HCT116 (cell line): ENCODE data around the gene CEP20. TPM values are rescaled to one million over a fixed set of nuclear protein-coding genes. Genes with fewer than 3 reads are reported as not detected.

Experiments
- ATAC-seq: fragments of 200-7000 bp; cut with Tn5 transposase; 2 replicates; pipeline ENCODE4 v1.9.1; 2020; ENCODE audit warnings: mild to moderate bottlenecking, moderate library complexity
- BruUV-seq: library from RNA; stranded (reverse); fragments of 400-500 nt; replicated peaks from 2 replicates; lab custom pipeline; 2021; lab: Mats Ljungman, UMichigan
- CTCF ChIA-PET: fragments of 300-600 bp; sonication (Branson Sonifier 250); formaldehyde crosslinking; loops from one replicate; lab custom pipeline; 2021; ENCODE audit warnings: antibody characterized with exemption; lab: Charles Lee
- POLR2A ChIA-PET: fragments of 300-600, 350-600 bp; sonication (Branson Sonifier 250); formaldehyde crosslinking; loops from one replicate; lab custom pipeline; 2021; ENCODE audit warnings: antibody characterized with exemption; lab: Charles Lee
- RAD21 ChIA-PET, 2 experiments: fragments of 300-600 bp; sonication (Branson Sonifier 250); formaldehyde crosslinking; loops; one replicate each; lab custom pipeline; 2023; ENCODE audit warnings: low total read pairs in 2 of 2; ENCODE audit not compliant: uncharacterized antibody in 2 of 2, unreplicated experiment in 2 of 2, low non-redundant PET in 1 of 2; lab: Charles Lee
- DNase-seq: peaks from one replicate; pipeline ENCODE4 v3.0.0-alpha.2; 2010; ENCODE audit warnings: low read depth, low spot score
- H2AFZ ChIP-seq: fragments of 200-600 bp; shearing (Covaris generic), sonication (generic); 2 replicates; pipeline ENCODE4 v1.6.1; 2017; ENCODE audit warnings: low read depth, mixed run types, mixed read lengths, antibody characterized with exemption, low read length; ENCODE audit not compliant: poor library complexity, severe bottlenecking
- H3K27ac ChIP-seq: 2 replicates; pipeline ENCODE4 v1.5.1; 2012; ENCODE audit warnings: low read depth, low read length
- H3K27me3 ChIP-seq: fragments of 200-600 bp; sonication (generic); 2 replicates; pipeline ENCODE4 v1.6.1; 2016; ENCODE audit warnings: mixed run types, low read length, mixed read lengths; ENCODE audit not compliant: insufficient read depth
- H3K36me3 ChIP-seq, 2 experiments: fragments of 200-500 bp in 1 of 2; fragments of 200-600 bp in 1 of 2; sonication (Bioruptor generic) in 1 of 2; sonication (generic) in 1 of 2; 2 replicates each; pipeline versions ENCODE4 v1.5.1 to v1.6.1; 2014 to 2016; ENCODE audit warnings: low read length in 2 of 2, inconsistent platforms in 1 of 2, mixed read lengths in 1 of 2, mixed run types in 1 of 2; ENCODE audit not compliant: insufficient read depth in 2 of 2, control insufficient read depth in 1 of 2
- H3K4me1 ChIP-seq, 2 experiments: fragments of 200-600 bp in 1 of 2; sonication (generic) in 1 of 2; 2 replicates each; pipeline versions ENCODE4 v1.5.1 to v1.6.1; 2012 to 2017; ENCODE audit warnings: low read length in 2 of 2, inconsistent platforms in 1 of 2, mild to moderate bottlenecking in 1 of 2, mixed read lengths in 1 of 2, mixed run types in 1 of 2, moderate library complexity in 1 of 2; ENCODE audit not compliant: insufficient read depth in 2 of 2, control insufficient read depth in 1 of 2
- H3K4me2 ChIP-seq: fragments of 200-600 bp; sonication (generic); 2 replicates; pipeline ENCODE4 v1.6.1; 2017; ENCODE audit warnings: mixed run types, low read length, mixed read lengths
- H3K4me3 ChIP-seq, 2 experiments: fragments of 200-600 bp in 1 of 2; sonication (generic) in 1 of 2; replicated peaks in 1 of 2; 2 replicates each; pipeline ENCODE4 v1.5.1; 2011 to 2016; ENCODE audit warnings: low read length in 2 of 2, control low read depth in 1 of 2, low read depth in 1 of 2, mild to moderate bottlenecking in 1 of 2, mixed read lengths in 1 of 2, mixed run types in 1 of 2
- H3K79me2 ChIP-seq: fragments of 200-600 bp; sonication (generic); 2 replicates; pipeline ENCODE4 v1.6.1; 2017; ENCODE audit warnings: mild to moderate bottlenecking, mixed run types, low read length, moderate library complexity, mixed read lengths; ENCODE audit not compliant: insufficient read depth
- H3K9ac ChIP-seq: fragments of 200-600 bp; sonication (generic); 2 replicates; pipeline ENCODE4 v1.6.1; 2016; ENCODE audit warnings: low read length, mixed read lengths
- H3K9me2 ChIP-seq: fragments of 200-600 bp; sonication (generic), shearing (Covaris generic); 2 replicates; pipeline ENCODE4 v1.6.1; 2017; ENCODE audit warnings: mixed run types, mild to moderate bottlenecking, moderate library complexity; ENCODE audit not compliant: insufficient read depth
- H3K9me3 ChIP-seq, 2 experiments: fragments of 200-500 bp in 1 of 2; fragments of 200-600 bp in 1 of 2; sonication (Bioruptor generic) in 1 of 2; sonication (generic) in 1 of 2; 2 replicates each; pipeline ENCODE4 v1.6.1; 2014 to 2017; ENCODE audit warnings: low read length in 2 of 2, mixed read lengths in 2 of 2, inconsistent platforms in 1 of 2, low read depth in 1 of 2, mild to moderate bottlenecking in 1 of 2, mixed run types in 1 of 2, moderate library complexity in 1 of 2; ENCODE audit not compliant: control insufficient read depth in 1 of 2, insufficient read depth in 1 of 2
- H4K20me1 ChIP-seq: fragments of 200-600 bp; sonication (generic), shearing (Covaris generic); 2 replicates; pipeline ENCODE4 v1.6.1; 2017; ENCODE audit warnings: mixed run types, mild to moderate bottlenecking, moderate library complexity; ENCODE audit not compliant: insufficient read depth
- EGR1 ChIP-seq: IDR thresholded peaks from 2 replicates; pipeline ENCODE4 v1.6.1; 2012; ENCODE audit warnings: low read depth
- EZH2phosphoT487 ChIP-seq: fragments of 200-600 bp; IDR thresholded peaks from 2 replicates; pipeline ENCODE4 v1.6.1; 2018; ENCODE audit warnings: antibody characterized with exemption, borderline replicate concordance
- FOSL1 ChIP-seq: IDR thresholded peaks from 2 replicates; pipeline ENCODE4 v1.6.1; 2012; ENCODE audit warnings: low read depth
- POLR2AphosphoS5 ChIP-seq: IDR thresholded peaks from 2 replicates; pipeline ENCODE4 v1.6.1; 2011; ENCODE audit warnings: mild to moderate bottlenecking, low read depth, low read length, moderate library complexity
- RAD21 ChIP-seq: IDR thresholded peaks from 2 replicates; pipeline ENCODE4 v1.6.1; 2012; ENCODE audit warnings: low read depth, mild to moderate bottlenecking
- SP1 ChIP-seq: IDR thresholded peaks from 2 replicates; pipeline ENCODE4 v1.6.1; 2012; ENCODE audit warnings: low read depth
- YY1 ChIP-seq: IDR thresholded peaks from 2 replicates; pipeline ENCODE4 v1.6.1; 2011; ENCODE audit warnings: low read length, low read depth, moderate library complexity, mild to moderate bottlenecking; ENCODE audit not compliant: insufficient replicate concordance; ENCODE audit errors: extremely low read depth
- ZFX ChIP-seq: fragments of 450-650 bp; IDR thresholded peaks from 2 replicates; pipeline ENCODE4 v1.6.1; 2017
- intact Hi-C: fragments of 100-400 bp; cut with micrococcal nuclease; formaldehyde crosslinking; loops from 2 replicates; pipeline ENCODE4 v1.10.0; 2022
- total RNA-seq: library from RNA; stranded (reverse); gene quantifications from one replicate; pipeline ENCODE4 v1.2.1, GENCODE V29; 2021; ENCODE audit not compliant: unreplicated experiment
- TF ChIP-seq, protein P1 (sequence below): IDR thresholded peaks from 2 replicates; pipeline ENCODE4 v1.6.1; 2011; ENCODE audit warnings: mild to moderate bottlenecking, low read length, moderate library complexity; ENCODE audit not compliant: insufficient replicate concordance; ENCODE audit errors: extremely low read depth
- TF ChIP-seq, protein P2 (sequence below): IDR thresholded peaks from 2 replicates; pipeline ENCODE4 v1.6.1; 2012; ENCODE audit warnings: low read depth

Gene CEP20
- total RNA-seq, 1 experiment from 2014 or later = 67.7 TPM

DNA sequence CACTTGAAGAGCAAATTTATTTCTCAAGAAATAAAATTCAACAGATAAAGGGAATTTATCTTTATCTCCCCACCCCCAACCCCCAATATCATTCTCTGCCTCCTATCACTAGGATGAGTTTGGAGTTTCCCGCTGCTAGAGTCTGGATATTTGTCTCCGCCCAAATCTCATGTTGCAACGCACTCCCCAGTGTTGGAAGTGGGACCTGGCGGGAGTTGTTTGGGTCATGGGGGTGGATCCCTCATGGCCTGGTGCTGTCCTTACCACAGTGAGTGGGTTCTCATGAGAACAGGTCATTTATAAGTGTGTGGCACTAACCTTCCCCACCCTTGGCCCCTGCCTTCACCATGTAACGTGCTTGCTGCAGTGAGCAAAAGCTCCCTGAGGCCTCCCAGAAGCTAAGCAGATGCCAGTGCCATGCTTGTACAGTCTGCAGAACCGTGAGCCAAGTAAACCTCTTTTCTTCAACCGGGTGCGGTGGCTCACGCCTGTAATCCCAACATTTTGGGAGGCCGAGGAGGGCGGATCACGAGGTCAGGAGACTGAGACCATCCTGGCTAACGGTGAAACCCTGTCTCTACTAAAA lies 6.5 kb downstream of the CEP20 start (continued):
- TF ChIP-seq EZH2phosphoT487 = no peak
- TF ChIP-seq RAD21 = no peak

DNA sequence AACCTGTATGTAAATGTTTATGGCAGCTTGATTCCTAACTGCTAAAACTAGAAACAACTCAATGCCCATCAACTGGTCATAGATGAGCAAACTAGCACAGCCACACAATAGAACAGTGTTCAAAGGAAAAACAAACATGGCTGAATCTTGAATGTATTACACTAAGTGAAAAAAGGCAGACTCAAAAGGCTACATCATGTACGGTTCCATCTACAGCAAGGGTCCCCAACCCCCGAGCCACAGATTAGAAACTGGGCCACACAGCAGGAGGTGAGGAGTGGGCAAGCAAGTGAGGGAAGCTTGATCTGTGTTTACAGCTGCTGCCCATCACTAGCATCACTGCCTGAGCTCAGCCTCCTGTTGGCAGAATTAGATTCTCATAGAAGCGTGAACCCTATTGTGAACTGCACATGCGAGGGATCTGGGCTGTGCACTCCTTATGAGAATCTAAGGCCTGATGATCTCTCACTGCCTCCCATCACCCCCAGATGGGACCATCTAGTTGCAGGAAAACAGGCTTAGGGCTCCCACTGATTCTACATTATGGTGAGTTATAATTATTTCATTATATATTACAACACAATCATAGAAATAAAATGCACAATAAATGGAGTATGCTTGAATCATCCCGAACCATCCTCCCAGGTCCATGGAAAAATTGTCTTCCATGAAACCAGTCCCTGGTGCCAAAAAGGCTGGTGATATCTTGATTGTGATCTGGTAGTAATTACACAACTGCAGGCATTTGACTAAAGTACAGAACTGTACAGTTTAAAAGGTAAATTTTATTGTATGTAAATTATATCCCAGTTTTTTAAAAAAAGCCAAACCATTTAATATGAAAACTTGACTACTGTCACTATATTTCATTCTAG lies 7.7 kb downstream of the CEP20 start:
- no peak for DNase-seq
- Histone ChIP-seq H4K20me1 (no peaks in the 10 kb centered on the region), H3K79me2 (peaks cover 75% of the 10 kb centered on the region), H3K9ac (no peak overlapping the region), H3K9me2 (no peaks in the 10 kb centered on the region), H3K36me3 (peaks cover 12 to 20% of the 10 kb centered on the region in 2 experiments), H3K4me3 (no peak overlapping the region), H3K9me3 (no peaks in the 10 kb centered on the region), H3K27ac (no peak overlapping the region), H3K4me2 (no peak overlapping the region), H3K27me3 (no peaks in the 10 kb centered on the region), H2AFZ (no peak overlapping the region)
- POLR2A ChIA-PET = interaction anchor here (2.5 kb wide), 1 partner anchor 8 kb away, joined by 8 read pairs; the partner anchor contains the start of gene CEP20
- no TSS peak for BruUV-seq
- RAD21 ChIA-PET = no interaction called here
- no peak for TF ChIP-seq FOSL1
- TF ChIP-seq POLR2AphosphoS5 = no peak
- TF ChIP-seq, protein P1, sequence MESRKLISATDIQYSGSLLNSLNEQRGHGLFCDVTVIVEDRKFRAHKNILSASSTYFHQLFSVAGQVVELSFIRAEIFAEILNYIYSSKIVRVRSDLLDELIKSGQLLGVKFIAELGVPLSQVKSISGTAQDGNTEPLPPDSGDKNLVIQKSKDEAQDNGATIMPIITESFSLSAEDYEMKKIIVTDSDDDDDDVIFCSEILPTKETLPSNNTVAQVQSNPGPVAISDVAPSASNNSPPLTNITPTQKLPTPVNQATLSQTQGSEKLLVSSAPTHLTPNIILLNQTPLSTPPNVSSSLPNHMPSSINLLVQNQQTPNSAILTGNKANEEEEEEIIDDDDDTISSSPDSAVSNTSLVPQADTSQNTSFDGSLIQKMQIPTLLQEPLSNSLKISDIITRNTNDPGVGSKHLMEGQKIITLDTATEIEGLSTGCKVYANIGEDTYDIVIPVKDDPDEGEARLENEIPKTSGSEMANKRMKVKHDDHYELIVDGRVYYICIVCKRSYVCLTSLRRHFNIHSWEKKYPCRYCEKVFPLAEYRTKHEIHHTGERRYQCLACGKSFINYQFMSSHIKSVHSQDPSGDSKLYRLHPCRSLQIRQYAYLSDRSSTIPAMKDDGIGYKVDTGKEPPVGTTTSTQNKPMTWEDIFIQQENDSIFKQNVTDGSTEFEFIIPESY = no peak
- TF ChIP-seq, protein P2, sequence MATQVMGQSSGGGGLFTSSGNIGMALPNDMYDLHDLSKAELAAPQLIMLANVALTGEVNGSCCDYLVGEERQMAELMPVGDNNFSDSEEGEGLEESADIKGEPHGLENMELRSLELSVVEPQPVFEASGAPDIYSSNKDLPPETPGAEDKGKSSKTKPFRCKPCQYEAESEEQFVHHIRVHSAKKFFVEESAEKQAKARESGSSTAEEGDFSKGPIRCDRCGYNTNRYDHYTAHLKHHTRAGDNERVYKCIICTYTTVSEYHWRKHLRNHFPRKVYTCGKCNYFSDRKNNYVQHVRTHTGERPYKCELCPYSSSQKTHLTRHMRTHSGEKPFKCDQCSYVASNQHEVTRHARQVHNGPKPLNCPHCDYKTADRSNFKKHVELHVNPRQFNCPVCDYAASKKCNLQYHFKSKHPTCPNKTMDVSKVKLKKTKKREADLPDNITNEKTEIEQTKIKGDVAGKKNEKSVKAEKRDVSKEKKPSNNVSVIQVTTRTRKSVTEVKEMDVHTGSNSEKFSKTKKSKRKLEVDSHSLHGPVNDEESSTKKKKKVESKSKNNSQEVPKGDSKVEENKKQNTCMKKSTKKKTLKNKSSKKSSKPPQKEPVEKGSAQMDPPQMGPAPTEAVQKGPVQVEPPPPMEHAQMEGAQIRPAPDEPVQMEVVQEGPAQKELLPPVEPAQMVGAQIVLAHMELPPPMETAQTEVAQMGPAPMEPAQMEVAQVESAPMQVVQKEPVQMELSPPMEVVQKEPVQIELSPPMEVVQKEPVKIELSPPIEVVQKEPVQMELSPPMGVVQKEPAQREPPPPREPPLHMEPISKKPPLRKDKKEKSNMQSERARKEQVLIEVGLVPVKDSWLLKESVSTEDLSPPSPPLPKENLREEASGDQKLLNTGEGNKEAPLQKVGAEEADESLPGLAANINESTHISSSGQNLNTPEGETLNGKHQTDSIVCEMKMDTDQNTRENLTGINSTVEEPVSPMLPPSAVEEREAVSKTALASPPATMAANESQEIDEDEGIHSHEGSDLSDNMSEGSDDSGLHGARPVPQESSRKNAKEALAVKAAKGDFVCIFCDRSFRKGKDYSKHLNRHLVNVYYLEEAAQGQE = no peak
- TF ChIP-seq YY1 = no peak
- no peak for TF ChIP-seq RAD21
- TF ChIP-seq EGR1 = no peak
- TF ChIP-seq ZFX = no peak
- no peak for TF ChIP-seq SP1
- TF ChIP-seq, all 23 proteins: peak for 0
- CTCF ChIA-PET = no interaction called here
- peaks cover 6 to 14% of the 10 kb centered on the region in 2 experiments; a peak in 3 of 4 replicates for H3K4me1 ChIP-seq
- no peak for ATAC-seq
- intact Hi-C loops = no loop called here
